ENCODE measurements around the gene SELENOM.
"Not testable (repeated sequence)": the region's sequence is repeated elsewhere in the genome, so short reads cannot be mapped to it uniquely, and the experiment has no call there.

SELENOM gene

GRCh38 chr22:31078389-31078788 is 29.0 kb downstream of the SELENOM start:
- not testable (repeated sequence) for DNase-seq (ENCODE audit: low read depth in 3 of 3)

GRCh38 chr22:31077681-31078080 is 29.7 kb downstream of the SELENOM start:
- no peak for DNase-seq (ENCODE audit: low read depth in 3 of 3)

DNA sequence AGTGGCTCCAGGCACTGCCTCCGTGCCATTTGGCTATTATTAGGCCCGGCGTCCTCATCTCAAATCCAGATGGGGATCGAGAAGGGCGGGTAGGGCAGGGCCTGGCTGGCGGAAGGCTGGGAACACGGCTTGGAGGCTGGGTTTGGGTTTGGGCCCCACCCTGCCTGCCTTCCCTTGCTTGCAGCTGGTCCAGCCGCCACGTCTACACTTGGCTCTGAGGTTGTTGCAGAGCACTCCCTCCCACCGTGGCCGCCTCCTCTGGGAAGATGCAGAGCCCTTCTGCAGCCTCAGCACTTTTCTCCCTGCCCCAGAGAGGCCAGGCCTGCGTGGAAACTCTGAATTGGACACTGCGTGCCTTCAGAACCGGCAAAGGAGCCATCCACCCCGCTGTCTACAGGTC is 31.4 kb downstream of the SELENOM start:
- no peak for DNase-seq (ENCODE audit: low read depth in 3 of 3)

- not testable (repeated sequence) for DNase-seq (ENCODE audit: low read depth in 3 of 3)
Observed at GRCh38 chr22:31073545-31074145, 33.7 kb downstream of the SELENOM start.

DNA sequence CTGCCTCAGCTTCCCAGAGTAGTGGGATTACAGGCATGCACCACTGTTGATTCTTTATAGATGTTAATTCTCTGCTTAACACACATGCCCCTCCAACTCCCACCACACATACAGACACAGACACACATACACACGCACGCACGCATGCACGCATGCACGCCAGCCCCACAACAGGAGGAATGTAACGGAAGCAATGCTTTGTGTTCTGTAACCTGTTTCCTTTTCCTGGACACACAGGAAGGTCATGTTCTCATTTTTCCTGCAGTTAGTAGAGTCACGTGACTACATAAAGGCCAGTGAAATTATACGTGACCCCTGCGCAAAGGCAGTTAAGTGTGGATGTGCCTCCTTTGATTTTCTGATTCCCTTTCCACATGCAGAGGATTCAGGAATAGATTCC is 34.2 kb downstream of the SELENOM start:
- DNase-seq (ENCODE audit: low read depth in 3 of 3) = not testable (repeated sequence)

DNA sequence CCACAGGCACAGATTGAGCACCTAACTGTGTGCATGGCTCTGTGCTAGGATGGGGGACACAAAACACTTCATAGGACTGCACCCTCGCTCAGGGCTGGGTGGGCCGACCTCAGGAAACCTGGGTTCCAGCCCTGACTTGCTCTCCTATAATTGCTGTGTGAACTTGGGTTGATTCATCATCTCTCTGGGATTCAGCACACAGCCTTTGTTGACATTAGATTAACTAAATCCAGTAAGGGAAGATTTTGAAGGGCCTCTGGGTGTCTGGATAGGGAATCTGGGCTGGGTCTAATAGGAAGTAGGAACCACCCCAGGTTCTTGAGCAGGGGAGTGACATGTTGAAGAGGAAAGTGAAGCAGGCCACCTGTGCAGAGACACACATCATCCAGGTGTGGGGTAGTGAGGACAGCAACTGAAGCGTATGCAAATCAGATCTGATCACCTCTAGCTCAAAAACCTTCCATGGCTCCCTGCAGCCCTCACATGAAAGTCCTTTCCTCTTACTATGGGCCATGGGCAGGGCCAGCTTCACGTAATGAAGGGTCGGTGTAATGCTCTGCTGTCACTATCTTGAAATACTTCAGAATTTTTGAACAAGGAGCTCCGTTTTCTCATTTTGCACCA is 37.6 kb downstream of the SELENOM start:
- not testable (repeated sequence) for DNase-seq (ENCODE audit: low read depth in 3 of 3)

DNA sequence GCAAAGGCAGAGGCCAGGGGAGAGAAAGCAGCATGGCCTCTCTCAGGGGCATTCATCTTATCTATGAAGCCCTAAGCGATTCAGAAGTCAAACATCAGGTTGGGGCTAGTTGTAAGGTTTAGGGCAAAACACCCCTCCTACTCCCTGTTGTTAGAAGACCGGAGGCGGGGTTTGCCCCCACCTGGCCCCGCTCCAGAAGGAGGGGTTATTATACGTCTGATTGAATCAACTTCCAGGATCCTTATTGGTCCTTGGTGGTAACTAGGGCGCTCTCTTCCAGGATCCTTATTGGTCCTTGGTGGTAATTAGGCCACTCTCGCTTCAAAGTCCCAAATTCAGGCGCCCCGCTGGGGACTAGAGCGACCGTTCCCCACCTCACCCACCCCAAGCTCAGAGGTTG is 38.4 kb downstream of the SELENOM start:
- DNase-seq (ENCODE audit: low read depth in 3 of 3) = no peak

- no peak for DNase-seq (ENCODE audit: low read depth in 3 of 3)
Observed at GRCh38 chr22:31064369-31064768, 43.0 kb downstream of the SELENOM start.

DNA sequence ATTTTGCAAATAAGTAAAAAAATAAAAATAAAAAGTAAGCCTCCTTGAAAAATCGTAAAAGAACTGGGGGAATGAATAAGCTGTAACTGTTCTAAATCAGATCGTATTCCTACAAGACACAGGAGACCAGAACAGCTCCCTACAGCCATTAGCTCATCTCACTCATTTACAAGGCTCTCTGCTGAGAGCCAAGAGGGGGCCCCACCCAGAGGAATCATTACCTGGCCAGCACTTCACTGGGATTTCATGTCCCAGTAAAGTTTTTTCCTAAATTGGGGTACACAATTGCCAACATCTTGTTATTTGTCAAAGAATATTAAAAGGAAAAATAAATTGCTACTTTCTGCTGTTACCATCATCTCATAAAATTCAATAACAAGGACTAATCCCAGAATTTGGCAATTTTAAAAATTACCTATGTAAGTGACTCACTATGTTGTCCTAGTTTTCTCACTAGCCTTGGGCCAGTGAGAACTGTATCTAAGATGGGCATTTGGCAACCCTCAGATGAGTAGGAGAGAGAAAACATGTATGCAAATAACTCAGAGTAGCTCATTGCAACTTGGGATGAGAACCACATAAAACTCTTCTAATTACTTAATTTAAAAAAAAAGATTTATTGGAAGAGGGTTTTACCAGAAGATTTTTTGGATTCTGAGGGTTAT is 44.7 kb downstream of the SELENOM start:
- DNase-seq (ENCODE audit: low read depth in 3 of 3) = no peak

DNA sequence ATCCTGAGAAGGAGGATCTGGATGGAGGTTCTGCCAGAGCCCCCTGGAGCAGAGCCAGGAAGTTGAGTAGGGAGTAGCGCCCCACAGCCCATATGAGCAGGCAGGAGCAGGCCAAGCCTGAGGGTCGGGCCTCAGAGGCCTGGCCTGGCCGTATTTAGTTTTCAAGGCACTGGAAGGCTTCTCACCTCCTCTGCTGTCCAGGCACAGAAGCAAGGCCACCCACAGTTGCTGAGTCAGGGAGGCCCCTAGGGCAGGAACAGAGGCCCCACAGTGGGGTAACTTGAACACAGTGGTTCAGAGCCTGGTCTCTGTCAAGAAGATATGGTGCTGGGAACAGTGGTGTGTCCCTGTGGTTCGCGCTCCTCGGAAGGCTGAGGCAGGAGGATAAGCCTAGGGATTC is 47.7 kb downstream of the SELENOM start:
- DNase-seq (ENCODE audit: low read depth in 3 of 3) = not testable (repeated sequence)

DNA sequence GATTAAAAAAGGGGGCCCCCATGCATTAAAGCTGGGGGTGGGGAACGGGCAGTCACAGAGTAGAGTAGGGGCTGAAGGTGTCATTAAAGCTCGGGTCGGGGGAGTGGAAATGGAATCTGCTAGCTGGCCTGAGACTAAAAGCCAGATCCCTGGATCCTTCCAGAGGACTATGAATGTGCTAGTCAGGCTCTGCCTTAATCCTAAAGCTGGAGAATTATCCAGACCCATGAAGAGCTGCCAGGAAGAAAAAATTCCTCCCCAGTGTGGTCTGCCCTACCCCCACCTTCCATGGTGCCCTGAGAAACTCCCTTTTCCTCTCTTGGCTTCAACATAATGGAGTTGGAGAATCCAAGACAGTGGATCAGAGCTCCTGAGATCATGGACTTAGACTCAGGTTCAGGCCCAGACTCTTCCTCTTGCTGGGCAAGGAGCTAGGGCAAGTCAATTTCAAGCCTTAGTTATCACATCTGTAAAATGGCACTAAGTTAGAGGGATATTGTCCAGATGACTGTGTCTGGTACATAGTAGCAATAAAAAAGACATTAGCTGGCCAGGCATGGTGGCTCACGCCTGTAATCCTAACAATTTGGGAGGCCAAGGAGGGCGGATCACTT is 50.3 kb downstream of the SELENOM start:
- no peak for DNase-seq (ENCODE audit: low read depth in 3 of 3)

- no peak for DNase-seq (ENCODE audit: low read depth in 3 of 3)
Observed at GRCh38 chr22:31055635-31056159, 51.7 kb downstream of the SELENOM start.

DNA sequence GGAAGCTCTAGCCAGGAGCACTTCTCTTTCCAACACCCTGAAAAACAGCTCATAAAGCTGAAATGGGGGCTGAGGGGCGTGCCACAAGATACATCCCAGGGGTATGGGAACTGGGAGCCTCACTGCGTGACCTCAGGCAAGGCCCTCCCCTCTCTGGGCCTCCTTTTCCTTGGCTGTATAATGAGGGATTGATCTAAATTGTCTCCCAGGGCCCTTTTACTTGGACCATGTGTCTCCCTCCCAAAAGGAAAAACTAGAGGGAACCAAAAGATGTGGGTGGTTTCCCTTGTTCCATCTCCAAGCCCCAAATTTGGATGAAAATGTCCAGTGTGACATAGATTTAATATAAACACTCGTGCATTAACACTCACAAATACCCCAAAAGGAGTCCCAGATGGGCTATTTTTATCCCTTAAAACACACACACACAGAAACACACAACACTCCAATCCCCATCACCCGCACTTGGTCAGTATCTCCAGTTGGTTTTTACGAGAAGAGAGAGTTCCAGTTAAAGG is 52.2 kb downstream of the SELENOM start:
- DNase-seq (ENCODE audit: low read depth in 3 of 3) = no peak

All from stimulated activated CD4-positive, alpha-beta T cell treated with anti-CD3 and anti-CD28 coated beads, TNF-alpha, amount 100 ng/mL, for 48 hours (primary cell).